Measurements from ENCODE around the gene KLRC1.
"Not testable (repeated sequence)": the region's sequence is repeated elsewhere in the genome, so short reads cannot be mapped to it uniquely, and the experiment has no call there.

The KLRC1 gene

GRCh38 chr12:10430623-10431022 is 22.6 kb downstream of the KLRC1 start:
- not testable (repeated sequence) for DNase-seq (ENCODE audit: extremely low read depth, low read depth); H3K4me3 ChIP-seq (replicated peaks; ENCODE audit: low read depth, low read length)

GRCh38 chr12:10425938-10426337 is 27.2 kb downstream of the KLRC1 start:
- not testable (repeated sequence) for H3K4me3 ChIP-seq (replicated peaks; ENCODE audit: low read depth, low read length); DNase-seq (ENCODE audit: extremely low read depth, low read depth)

- not testable (repeated sequence) for H3K4me3 ChIP-seq (replicated peaks; ENCODE audit: low read depth, low read length); DNase-seq (ENCODE audit: extremely low read depth, low read depth)
Measured at GRCh38 chr12:10424260-10424899, 28.8 kb downstream of the KLRC1 start.

GRCh38 chr12:10422159-10422558 is 31.0 kb downstream of the KLRC1 start:
- DNase-seq (ENCODE audit: extremely low read depth, low read depth); H3K4me3 ChIP-seq (replicated peaks; ENCODE audit: low read depth, low read length): not testable (repeated sequence)

GRCh38 chr12:10420334-10420733 is 32.8 kb downstream of the KLRC1 start, which contains the start of gene KLRC3:
KLRC3 (minus strand) TSS chr12:10420595; CDS start chr12:10420550, 45 bp downstream.
- not testable (repeated sequence) for DNase-seq (ENCODE audit: extremely low read depth, low read depth); H3K4me3 ChIP-seq (replicated peaks; ENCODE audit: low read depth, low read length)

- no peak for TF ChIP-seq CTCF (IDR thresholded peaks at IDR 0.05; ENCODE audit: low read depth, low read length, missing control alignments)
- no peak within 1 kb of the TSS for H3K4me3 ChIP-seq (replicated peaks; ENCODE audit: low read depth, low read length)
- DNase-seq (ENCODE audit: extremely low read depth, low read depth) = no peak
Measured at GRCh38 chr12:10409392-10409791, 43.8 kb downstream of the KLRC1 start, which contains the start of gene KLRC4. KLRC4 (minus strand) TSS chr12:10409757; CDS start chr12:10409575, 182 bp downstream.

GRCh38 chr12:10408842-10409241 is 44.3 kb downstream of the KLRC1 start:
- no peak overlapping the region for H3K4me3 ChIP-seq (replicated peaks; ENCODE audit: low read depth, low read length)
- TF ChIP-seq CTCF (IDR thresholded peaks at IDR 0.05; ENCODE audit: low read depth, low read length, missing control alignments) = no peak

GRCh38 chr12:10406725-10407124 is 46.5 kb downstream of the KLRC1 start:
- no peak for TF ChIP-seq CTCF (IDR thresholded peaks at IDR 0.05; ENCODE audit: low read depth, low read length, missing control alignments)
- H3K4me3 ChIP-seq (replicated peaks; ENCODE audit: low read depth, low read length) = no peak overlapping the region
- DNase-seq (ENCODE audit: extremely low read depth, low read depth) = no peak

More at GRCh38 chr12:10408842-10409241, 44.3 kb downstream of the KLRC1 start:
- DNase-seq (ENCODE audit: extremely low read depth, low read depth) = no peak

GRCh38 chr12:10405294-10405693 is 47.9 kb downstream of the KLRC1 start:
- no peak for DNase-seq (ENCODE audit: extremely low read depth, low read depth)
- TF ChIP-seq CTCF (IDR thresholded peaks at IDR 0.05; ENCODE audit: low read depth, low read length, missing control alignments) = no peak
- no peak overlapping the region for H3K4me3 ChIP-seq (replicated peaks; ENCODE audit: low read depth, low read length)

Measured in HFF-Myc (cell line).